Activated CD4-positive, alpha-beta memory T cell treated with anti-CD3 and anti-CD28 coated beads, Interleukin-2, amount 10 ng/mL, durations not matched to agents 7 days and 5 days (primary cell): ENCODE data around the gene PITPNC1. TPM values are rescaled to one million over a fixed set of nuclear protein-coding genes. Genes with fewer than 3 reads are reported as not detected.
"Not testable (repeated sequence)": the region's sequence is repeated elsewhere in the genome, so short reads cannot be mapped to it uniquely, and the experiment has no call there.

Experiments used
- CTCF ChIA-PET: fragments of 350-600 bp; sonication (Branson Sonifier 250); formaldehyde crosslinking; loops from one replicate; lab custom pipeline; 2021; ENCODE audit warnings: antibody characterized with exemption, inconsistent platforms; lab: Charles Lee
- POLR2A ChIA-PET: fragments of 350-600 bp; sonication (Branson Sonifier 250); formaldehyde crosslinking; loops from one replicate; lab custom pipeline; 2021; ENCODE audit warnings: antibody characterized with exemption; lab: Charles Lee
- DNase-seq: peaks from one replicate; pipeline ENCODE4 v3.0.0-alpha.2; 2020
- H3K27ac Mint-ChIP-seq: one replicate; pipeline ENCODE4 v1.8.0; 2021; ENCODE audit warnings: mild to moderate bottlenecking, mixed read lengths
- H3K27me3 Mint-ChIP-seq: one replicate; pipeline ENCODE4 v1.8.0; 2021; ENCODE audit warnings: mixed read lengths
- H3K36me3 Mint-ChIP-seq: one replicate; pipeline ENCODE4 v1.8.0; 2021; ENCODE audit warnings: low read depth, mixed read lengths
- H3K4me1 Mint-ChIP-seq: one replicate; pipeline ENCODE4 v1.8.0; 2021; ENCODE audit warnings: mixed read lengths
- H3K4me3 Mint-ChIP-seq: one replicate; pipeline ENCODE4 v1.8.0; 2021; ENCODE audit warnings: mild to moderate bottlenecking, mixed read lengths
- H3K9me3 Mint-ChIP-seq: one replicate; pipeline ENCODE4 v1.8.0; 2021; ENCODE audit warnings: mixed read lengths
- total RNA-seq, 2 experiments: library from RNA; stranded (reverse); gene quantifications; one replicate each; pipeline ENCODE4 v1.2.3, GENCODE V29; 2021

Gene PITPNC1
- total RNA-seq, 2 experiments from 2014 or later, result 29.1 to 31.1 TPM

DNA sequence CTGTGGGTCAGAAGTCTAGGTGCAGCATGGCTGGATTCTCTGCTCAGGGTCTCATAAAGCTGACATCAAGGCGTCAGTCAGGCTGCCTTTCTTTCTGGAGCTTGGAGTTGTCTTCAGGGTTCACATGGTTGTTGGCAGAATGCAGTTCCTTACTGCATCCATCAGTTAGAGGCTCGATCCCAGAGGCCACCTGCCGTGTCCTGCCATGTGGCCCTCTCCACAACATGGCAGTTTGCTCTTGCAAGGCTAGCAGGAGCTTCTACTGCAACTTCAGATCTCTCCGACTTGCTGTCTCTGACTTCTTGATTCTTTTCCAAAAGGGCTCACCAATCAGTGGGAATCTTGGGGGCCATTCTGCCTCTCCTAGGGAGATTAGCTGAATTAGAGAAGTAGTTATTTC is 11.9 kb downstream of the PITPNC1 start:
- peaks cover 3% of the 10 kb centered on the region for H3K36me3 Mint-ChIP-seq
- peaks cover 45% of the 10 kb centered on the region for H3K4me1 Mint-ChIP-seq
- POLR2A ChIA-PET, result interaction anchor here (1.1 to 3.2 kb wide), 6 partner anchors 11 to 88 kb away, joined by 3 to 29 read pairs (median 12); partner anchors contain the start of gene PITPNC1
- DNase-seq, result no peak
- CTCF ChIA-PET, result interaction anchor here (0.6 to 7.3 kb wide), 8 partner anchors 9 to 240 kb away, joined by 3 to 140 read pairs (median 4); partner anchors contain the start of gene PITPNC1
- no peaks in the 10 kb centered on the region for H3K27me3 Mint-ChIP-seq
- H3K27ac Mint-ChIP-seq, result no peak overlapping the region
- H3K9me3 Mint-ChIP-seq, result no peaks in the 10 kb centered on the region
- H3K4me3 Mint-ChIP-seq, result no peak overlapping the region

GRCh38 chr17:67390006-67390645 is 13.0 kb downstream of the PITPNC1 start:
- Mint-ChIP-seq H3K27ac (peak overlapping the region; percentile 44), H3K9me3 (no peaks in the 10 kb centered on the region), H3K36me3 (peaks cover 3% of the 10 kb centered on the region), H3K27me3 (no peaks in the 10 kb centered on the region), H3K4me1 (peaks cover 45% of the 10 kb centered on the region), H3K4me3 (no peak overlapping the region)
- no peak for DNase-seq
- ChIA-PET POLR2A (interaction anchor here (0.6 to 3.2 kb wide), 15 partner anchors 12 to 309 kb away, joined by 3 to 29 read pairs (median 5); partner anchors contain the start of genes PITPNC1 and PSMD12), CTCF (interaction anchor here (1.0 to 7.3 kb wide), 7 partner anchors 13 to 239 kb away, joined by 3 to 140 read pairs (median 4); partner anchors contain the start of gene PITPNC1)

- peak; percentile 78 for DNase-seq
- peak overlapping the region; percentile 78 for H3K27ac Mint-ChIP-seq
- peak overlapping the region; percentile 40 for H3K4me3 Mint-ChIP-seq
- peaks cover 45% of the 10 kb centered on the region for H3K4me1 Mint-ChIP-seq
- H3K27me3 Mint-ChIP-seq, result no peaks in the 10 kb centered on the region
- H3K36me3 Mint-ChIP-seq, result peaks cover 3% of the 10 kb centered on the region
- POLR2A ChIA-PET, result interaction anchor here (0.6 to 3.2 kb wide), 14 partner anchors 12 to 309 kb away, joined by 3 to 29 read pairs (median 5); partner anchors contain the start of genes PITPNC1 and PSMD12
- CTCF ChIA-PET, result interaction anchor here (1.0 to 7.3 kb wide), 6 partner anchors 14 to 91 kb away, joined by 3 to 140 read pairs (median 4); partner anchors contain the start of gene PITPNC1
- no peaks in the 10 kb centered on the region for H3K9me3 Mint-ChIP-seq
Observed at GRCh38 chr17:67390646-67391361, 13.7 kb downstream of the PITPNC1 start.

DNA sequence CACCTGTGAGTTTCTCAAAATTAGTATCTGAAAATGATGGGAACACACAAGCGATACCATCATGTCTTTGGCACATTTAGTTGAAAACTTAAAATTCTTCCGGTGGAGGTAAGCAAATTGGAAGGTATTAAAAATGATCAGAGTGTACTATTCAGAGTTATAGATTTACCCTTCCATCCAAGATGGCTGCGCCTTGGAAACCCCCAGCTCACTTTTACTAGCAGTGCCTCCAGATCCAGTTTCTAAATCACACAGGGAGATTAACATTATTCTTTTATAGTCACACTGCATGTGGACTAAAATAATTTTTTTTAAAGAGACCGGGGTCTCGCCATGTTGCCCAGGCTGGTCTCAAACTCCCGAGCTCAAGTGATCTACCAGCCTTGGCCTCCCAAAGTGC is 15.0 kb downstream of the PITPNC1 start:
- POLR2A ChIA-PET, result no interaction called here
- no peak for DNase-seq
- Mint-ChIP-seq H3K4me3 (no peak overlapping the region), H3K4me1 (peaks cover 39% of the 10 kb centered on the region), H3K9me3 (no peaks in the 10 kb centered on the region), H3K36me3 (peaks cover 3% of the 10 kb centered on the region), H3K27me3 (no peaks in the 10 kb centered on the region), H3K27ac (no peak overlapping the region)
- CTCF ChIA-PET, result no interaction called here

GRCh38 chr17:67393809-67394397 is 16.8 kb downstream of the PITPNC1 start:
- ChIA-PET POLR2A (no interaction called here), CTCF (interaction anchor here (0.5 to 1.1 kb wide), 4 partner anchors 16 to 82 kb away, joined by 3 to 4 read pairs (median 4); no protein-coding TSS in a partner anchor)
- Mint-ChIP-seq H3K4me1 (peaks cover 40% of the 10 kb centered on the region), H3K9me3 (no peaks in the 10 kb centered on the region), H3K27me3 (no peaks in the 10 kb centered on the region), H3K36me3 (peaks cover 10% of the 10 kb centered on the region), H3K27ac (no peak overlapping the region), H3K4me3 (no peak overlapping the region)
- no peak for DNase-seq

GRCh38 chr17:67399676-67400075 is 22.6 kb downstream of the PITPNC1 start:
- Mint-ChIP-seq H3K4me3 (no peak overlapping the region), H3K27ac (no peak overlapping the region), H3K36me3 (peaks cover 10% of the 10 kb centered on the region), H3K4me1 (peaks cover 20% of the 10 kb centered on the region), H3K9me3 (no peaks in the 10 kb centered on the region), H3K27me3 (no peaks in the 10 kb centered on the region)
- DNase-seq, result no peak
- ChIA-PET CTCF (no interaction called here), POLR2A (no interaction called here)

DNA sequence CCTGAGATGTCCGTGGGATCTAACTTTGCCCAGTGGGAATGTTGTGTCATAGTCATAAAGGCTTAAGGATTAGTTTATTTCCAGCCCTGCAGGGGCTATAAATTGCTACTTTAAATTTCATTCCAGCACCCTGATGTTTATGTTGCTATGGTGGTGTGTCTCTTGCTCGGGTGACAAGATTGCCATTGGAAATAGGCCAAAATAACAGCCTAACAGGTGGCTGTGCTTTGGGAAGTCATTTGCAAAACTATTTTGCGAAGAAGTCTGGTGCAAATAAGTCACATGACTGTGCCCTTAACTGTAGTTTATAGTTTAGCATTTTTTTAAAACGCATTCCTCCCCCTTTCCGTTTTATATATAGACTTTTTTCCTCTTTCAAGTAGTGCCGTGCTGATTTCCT is 23.1 kb downstream of the PITPNC1 start:
- Mint-ChIP-seq H3K4me3 (no peak overlapping the region), H3K27ac (no peak overlapping the region)

GRCh38 chr17:67401106-67401505 is 24.0 kb downstream of the PITPNC1 start:
- no peak overlapping the region for H3K4me3 Mint-ChIP-seq
- no peak overlapping the region for H3K27ac Mint-ChIP-seq
- CTCF ChIA-PET, result interaction anchor here (1.1 kb wide), 1 partner anchor 74 kb away, joined by 4 read pairs; no protein-coding TSS in a partner anchor
- DNase-seq, result no peak
- H3K27me3 Mint-ChIP-seq, result no peaks in the 10 kb centered on the region
- H3K9me3 Mint-ChIP-seq, result no peaks in the 10 kb centered on the region
- peaks cover 20% of the 10 kb centered on the region for H3K4me1 Mint-ChIP-seq
- POLR2A ChIA-PET, result no interaction called here
- H3K36me3 Mint-ChIP-seq, result peaks cover 12% of the 10 kb centered on the region

More for the DNA sequence above, 23.1 kb downstream of the PITPNC1 start:
- Mint-ChIP-seq H3K36me3 (peaks cover 10% of the 10 kb centered on the region), H3K27me3 (no peaks in the 10 kb centered on the region), H3K4me1 (peaks cover 20% of the 10 kb centered on the region), H3K9me3 (no peaks in the 10 kb centered on the region)
- no peak for DNase-seq
- ChIA-PET CTCF (interaction anchor here (1.1 kb wide), 1 partner anchor 75 kb away, joined by 4 read pairs; no protein-coding TSS in a partner anchor), POLR2A (no interaction called here)

DNA sequence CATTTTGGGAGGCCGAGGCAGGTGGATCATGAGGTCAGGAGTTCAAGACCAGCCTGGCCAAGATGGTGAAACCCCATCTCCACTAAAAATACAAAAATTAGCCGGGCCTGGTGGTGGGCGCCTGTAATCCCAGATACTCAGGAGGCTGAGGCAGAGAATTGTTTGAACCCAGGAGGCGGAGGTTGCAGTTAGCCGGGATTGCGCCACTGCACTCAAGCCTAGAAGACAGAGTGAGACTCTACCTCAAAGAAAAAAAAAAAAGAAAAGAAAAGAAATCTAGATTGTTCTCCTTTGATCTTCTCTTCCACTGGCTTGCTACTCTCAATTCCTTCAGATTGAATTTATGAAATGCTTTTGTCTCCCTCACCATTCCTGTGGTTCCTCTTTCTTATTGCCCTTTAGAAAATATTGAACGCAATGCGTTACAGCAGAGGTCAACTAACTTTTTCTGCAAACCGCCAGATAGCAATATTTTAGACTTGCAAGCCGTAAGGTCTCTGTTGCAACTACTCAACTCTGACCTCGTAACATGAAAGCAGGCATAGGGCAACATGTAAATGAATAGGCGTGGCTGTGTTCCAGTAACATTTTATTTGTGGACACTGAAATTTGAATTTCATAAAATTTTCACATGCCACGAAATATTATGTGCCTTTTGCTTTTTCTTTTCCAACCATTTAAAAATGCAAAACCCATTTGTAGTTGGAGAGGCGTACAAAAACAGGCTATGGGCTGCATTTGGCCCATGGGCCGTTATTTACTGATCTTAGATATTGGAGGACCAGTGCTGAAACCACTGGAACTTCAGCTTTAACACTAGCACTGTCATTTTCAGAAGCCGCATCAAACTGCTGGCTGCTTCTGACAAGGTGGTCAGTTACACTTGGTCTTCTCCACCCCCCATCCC is 24.8 kb downstream of the PITPNC1 start:
- Mint-ChIP-seq H3K4me3 (no peak overlapping the region), H3K4me1 (peaks cover 20% of the 10 kb centered on the region), H3K9me3 (no peaks in the 10 kb centered on the region), H3K36me3 (peaks cover 12% of the 10 kb centered on the region), H3K27me3 (no peaks in the 10 kb centered on the region), H3K27ac (no peak overlapping the region)
- DNase-seq, result no peak
- ChIA-PET POLR2A (no interaction called here), CTCF (no interaction called here)

- DNase-seq, result no peak
- no peaks in the 10 kb centered on the region for H3K9me3 Mint-ChIP-seq
- H3K4me3 Mint-ChIP-seq, result no peak overlapping the region
- ChIA-PET CTCF (no interaction called here), POLR2A (no interaction called here)
- no peaks in the 10 kb centered on the region for H3K27me3 Mint-ChIP-seq
- H3K27ac Mint-ChIP-seq, result no peak overlapping the region
- H3K4me1 Mint-ChIP-seq, result peaks cover 21% of the 10 kb centered on the region
- H3K36me3 Mint-ChIP-seq, result peaks cover 11% of the 10 kb centered on the region
Observed at GRCh38 chr17:67403065-67403464, 26.0 kb downstream of the PITPNC1 start.

GRCh38 chr17:67403483-67403882 is 26.4 kb downstream of the PITPNC1 start:
- Mint-ChIP-seq H3K36me3 (peaks cover 6% of the 10 kb centered on the region), H3K27me3 (no peaks in the 10 kb centered on the region), H3K4me3 (no peak overlapping the region), H3K9me3 (no peaks in the 10 kb centered on the region), H3K27ac (no peak overlapping the region), H3K4me1 (peaks cover 17% of the 10 kb centered on the region)
- POLR2A ChIA-PET, result no interaction called here
- CTCF ChIA-PET, result no interaction called here
- no peak for DNase-seq

DNA sequence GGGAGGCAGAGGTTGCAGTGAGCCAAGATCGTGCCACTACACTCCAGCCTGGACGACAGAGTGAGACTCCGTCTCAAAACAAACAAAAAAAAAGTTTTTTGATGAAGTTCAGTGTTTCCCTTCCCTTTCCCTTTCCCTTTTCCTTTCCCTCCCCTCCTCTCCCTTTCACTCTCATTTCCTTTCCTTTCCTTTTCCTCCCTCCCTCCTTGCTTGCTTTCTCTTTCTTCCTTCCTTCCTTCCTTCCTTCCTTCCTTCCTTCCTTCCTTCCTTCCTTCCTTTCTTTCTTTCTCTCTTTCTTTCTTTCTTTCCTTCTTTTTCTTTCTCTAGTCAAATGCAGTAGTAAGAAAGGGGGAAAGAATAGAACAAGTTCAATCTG is 31.4 kb downstream of the PITPNC1 start:
- H3K27me3 Mint-ChIP-seq, H3K36me3 Mint-ChIP-seq, H3K27ac Mint-ChIP-seq, CTCF ChIA-PET, POLR2A ChIA-PET, H3K4me1 Mint-ChIP-seq, DNase-seq, H3K9me3 Mint-ChIP-seq, H3K4me3 Mint-ChIP-seq: not testable (repeated sequence)
